ENCODE results near the gene CABP7.
"Not testable (repeated sequence)": the region's sequence is repeated elsewhere in the genome, so short reads cannot be mapped to it uniquely, and the experiment has no call there.

CABP7 gene

GRCh38 chr22:29748248-29748893 is 28.6 kb downstream of the CABP7 start:
- no peak for DNase-seq (ENCODE audit: low read depth, low spot score)

- no peak for DNase-seq (ENCODE audit: low read depth, low spot score)
These were observed 30.2 kb downstream of the CABP7 start for GRCh38 chr22:29750029-29750428.

- DNase-seq (ENCODE audit: low read depth, low spot score), result no peak
These were observed 31.0 kb downstream of the CABP7 start for GRCh38 chr22:29750559-29751538.

GRCh38 chr22:29751669-29752068 is 31.9 kb downstream of the CABP7 start:
- no peak for DNase-seq (ENCODE audit: low read depth, low spot score)

- DNase-seq (ENCODE audit: low read depth, low spot score), result no peak
These were observed 34.2 kb downstream of the CABP7 start for GRCh38 chr22:29753808-29754657.

- DNase-seq (ENCODE audit: low read depth, low spot score), result not testable (repeated sequence)
These were observed 35.0 kb downstream of the CABP7 start for GRCh38 chr22:29754658-29755395.

- DNase-seq (ENCODE audit: low read depth, low spot score), result no peak
These were observed 36.1 kb downstream of the CABP7 start for GRCh38 chr22:29755889-29756288.

GRCh38 chr22:29756341-29756740 is 36.5 kb downstream of the CABP7 start:
- no peak for DNase-seq (ENCODE audit: low read depth, low spot score)

- no peak for DNase-seq (ENCODE audit: low read depth, low spot score)
These were observed 37.3 kb downstream of the CABP7 start for GRCh38 chr22:29757096-29757495.

- no peak for DNase-seq (ENCODE audit: low read depth, low spot score)
These were observed 38.3 kb downstream of the CABP7 start for GRCh38 chr22:29758068-29758622.

- DNase-seq (ENCODE audit: low read depth, low spot score), result no peak
These were observed 39.2 kb downstream of the CABP7 start for GRCh38 chr22:29758959-29759358.

- no peak for DNase-seq (ENCODE audit: low read depth, low spot score)
These were observed 42.5 kb downstream of the CABP7 start for GRCh38 chr22:29762263-29762662.

- no peak for DNase-seq (ENCODE audit: low read depth, low spot score)
These were observed 46.3 kb downstream of the CABP7 start for GRCh38 chr22:29765905-29766631.

- peak; percentile 99 for DNase-seq (ENCODE audit: low read depth, low spot score)
These were observed 46.9 kb downstream of the CABP7 start, which contains the start of gene ZMAT5 for GRCh38 chr22:29766632-29767170. TSS of gene ZMAT5 (minus strand) at chr22:29767007. CDS start at chr22:29748544, 18,463 bp downstream.

GRCh38 chr22:29767171-29768051 is 47.6 kb downstream of the CABP7 start, which contains the start of gene UQCR10:
TSS of gene UQCR10 (plus strand) at chr22:29767369. CDS start at chr22:29767399, 30 bp downstream.
- DNase-seq (ENCODE audit: low read depth, low spot score), result peak; percentile 96

- DNase-seq (ENCODE audit: low read depth, low spot score), result no peak
These were observed 48.4 kb downstream of the CABP7 start for GRCh38 chr22:29768052-29768693.

- DNase-seq (ENCODE audit: low read depth, low spot score), result no peak
These were observed 50.0 kb downstream of the CABP7 start for GRCh38 chr22:29769723-29770321.

Data from ELF-1 (cell line).